NCI-H524 (cell line): Measurements from ENCODE around the gene DMC1.
"Not testable (repeated sequence)": the region's sequence is repeated elsewhere in the genome, so short reads cannot be mapped to it uniquely, and the experiment has no call there.

Experiments used
- DNase-seq, 2 experiments: peaks; one replicate each; lab custom pipeline; 2025; lab: John Stamatoyannopoulos, UW

DMC1 gene

GRCh38 chr22:38503021-38503420, 67.0 kb downstream of the DMC1 start:
- DNase-seq: no peak

DNA sequence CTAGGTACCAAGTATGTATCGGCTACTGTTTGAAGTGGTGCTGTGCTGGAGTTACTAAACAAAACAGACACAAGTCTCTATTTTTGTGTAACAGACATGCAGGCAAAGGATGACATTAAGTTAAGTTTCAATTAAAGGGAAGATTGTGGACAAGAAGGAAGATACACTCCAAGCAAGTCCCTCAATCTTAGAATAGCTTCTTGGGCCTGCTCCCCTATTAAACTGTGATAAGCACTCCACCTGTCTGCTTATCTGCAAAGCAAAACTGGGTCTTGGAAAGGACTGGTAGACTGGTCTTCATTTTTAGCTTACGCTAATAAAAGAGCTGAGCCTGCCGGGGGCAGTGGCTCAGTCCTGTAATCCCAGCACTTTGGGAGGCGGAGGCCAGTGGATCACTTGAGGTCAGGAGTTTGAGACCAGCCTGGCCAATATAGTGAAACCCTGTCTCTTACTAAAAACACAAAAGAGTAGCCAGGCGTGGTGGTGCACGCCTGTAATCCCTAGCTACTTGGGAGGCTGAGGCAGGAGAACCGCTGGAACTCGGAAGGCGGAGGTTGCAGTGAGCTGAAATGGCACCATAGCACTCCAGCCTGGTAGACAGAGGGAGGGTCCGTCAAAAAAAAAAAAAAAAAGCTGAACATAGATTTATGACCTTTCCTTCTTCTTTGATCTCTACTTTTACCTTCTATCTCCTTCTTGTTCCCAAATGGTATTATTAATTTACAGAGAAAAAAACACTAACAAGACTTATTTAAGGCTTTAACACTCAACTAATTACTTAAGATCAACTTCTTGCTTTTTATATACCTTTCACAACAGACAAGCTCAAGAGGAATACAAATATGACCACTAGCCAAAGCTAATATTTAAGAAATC, 67.9 kb downstream of the DMC1 start:
- no peak for DNase-seq

DNA sequence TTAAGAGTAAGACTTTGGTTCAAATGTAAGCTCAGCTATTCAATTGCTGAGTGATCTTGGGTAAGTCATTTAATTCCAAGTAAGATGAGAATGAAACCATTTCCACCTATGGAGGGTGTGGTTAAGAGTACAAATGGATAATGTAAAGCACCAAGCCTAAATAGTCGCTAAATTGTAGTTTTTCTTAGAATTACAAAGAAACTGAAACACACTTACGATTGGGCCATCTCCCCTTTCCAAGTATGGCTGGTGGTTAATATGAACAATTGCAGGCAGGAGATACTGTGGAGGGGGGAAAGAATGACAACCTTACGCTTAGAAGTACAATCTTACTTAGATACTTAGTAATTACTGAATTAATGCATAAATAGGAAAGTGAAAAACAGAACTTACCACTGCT, 72.1 kb downstream of the DMC1 start:
- DNase-seq: no peak

DNA sequence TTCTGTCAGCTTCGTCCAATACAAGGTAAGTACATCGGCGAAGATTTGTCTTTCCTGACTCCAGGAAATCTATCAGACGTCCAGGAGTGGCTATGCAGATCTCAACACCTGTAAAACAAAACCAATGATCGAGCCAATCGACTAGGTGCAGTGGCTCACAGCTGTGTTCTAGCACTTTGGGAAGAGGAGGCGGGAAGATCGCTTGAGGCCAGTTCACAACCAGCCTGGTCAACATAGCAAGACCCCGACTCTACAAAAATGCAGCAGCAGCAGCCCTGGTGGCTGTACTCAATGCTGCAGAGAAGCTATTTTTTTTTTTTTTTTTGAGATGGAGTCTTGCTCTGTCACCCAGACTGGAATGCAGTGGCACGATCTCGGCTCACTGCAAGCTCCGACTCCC, 75.0 kb downstream of the DMC1 start:
- DNase-seq: no peak

DNA sequence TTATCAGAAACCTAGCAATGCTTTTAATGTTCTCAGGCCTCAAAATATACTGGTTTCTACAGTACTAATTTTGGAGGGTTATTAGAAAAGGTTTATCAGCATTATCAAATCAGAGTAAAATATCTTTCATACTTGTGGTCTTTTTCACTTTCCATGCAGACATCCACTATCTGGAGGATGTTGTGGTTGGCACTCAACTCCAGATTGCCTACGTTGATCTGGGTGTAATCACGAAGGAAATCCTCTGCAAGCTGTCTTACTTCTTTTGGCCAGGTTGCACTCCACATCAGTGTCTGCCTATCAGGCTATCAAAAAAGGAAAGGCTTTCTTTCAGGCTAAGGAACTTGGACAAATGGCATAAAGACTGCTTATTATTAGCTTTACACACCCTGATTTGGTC, 75.5 kb downstream of the DMC1 start:
- DNase-seq: no peak

GRCh38 chr22:38491707-38492348, 78.2 kb downstream of the DMC1 start:
- DNase-seq: no peak

DNA sequence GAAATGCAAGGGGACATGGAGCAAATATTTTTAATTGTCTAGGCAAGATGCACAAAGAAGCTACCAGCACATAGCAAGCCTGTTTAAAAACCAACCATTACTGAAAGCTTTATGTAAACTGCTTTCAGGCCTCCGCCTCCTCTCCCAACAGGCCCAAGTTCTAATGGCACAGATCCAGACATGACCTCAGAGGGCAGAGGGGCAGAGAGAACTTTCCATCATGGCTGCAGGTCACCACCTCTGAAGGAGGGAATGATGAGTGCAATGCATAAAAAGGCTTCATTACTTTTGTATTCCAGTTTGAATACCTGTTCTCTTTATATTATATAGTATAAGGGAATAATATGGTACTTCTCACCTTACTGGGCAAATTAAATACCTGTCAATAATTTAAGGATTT, 79.1 kb downstream of the DMC1 start:
- DNase-seq: no peak

- no peak for DNase-seq
Observed at GRCh38 chr22:38490475-38490874, 79.5 kb downstream of the DMC1 start.

GRCh38 chr22:38489561-38490145, 80.3 kb downstream of the DMC1 start:
- DNase-seq: no peak

DNA sequence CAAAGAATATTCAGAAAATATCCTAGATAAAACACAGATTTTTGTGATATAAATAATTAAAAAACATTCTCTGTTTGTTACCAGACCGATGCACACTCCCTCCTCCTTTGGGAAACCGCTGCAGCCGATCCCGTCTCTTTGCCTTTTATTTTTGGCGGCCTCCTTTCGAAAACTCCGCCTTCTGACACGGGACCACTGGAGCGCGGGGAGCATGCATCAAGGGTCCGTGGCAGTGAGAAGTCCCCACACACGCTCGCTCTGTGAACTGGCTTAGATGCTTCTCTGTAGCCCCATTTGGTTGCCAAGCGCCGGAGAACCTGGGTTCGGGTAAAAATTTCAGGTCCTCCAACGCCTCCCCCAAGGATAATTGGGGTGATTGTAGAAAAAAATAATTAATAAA, 80.8 kb downstream of the DMC1 start:
- DNase-seq: no peak

- DNase-seq: no peak
Observed at GRCh38 chr22:38487946-38488345, 82.0 kb downstream of the DMC1 start.

DNA sequence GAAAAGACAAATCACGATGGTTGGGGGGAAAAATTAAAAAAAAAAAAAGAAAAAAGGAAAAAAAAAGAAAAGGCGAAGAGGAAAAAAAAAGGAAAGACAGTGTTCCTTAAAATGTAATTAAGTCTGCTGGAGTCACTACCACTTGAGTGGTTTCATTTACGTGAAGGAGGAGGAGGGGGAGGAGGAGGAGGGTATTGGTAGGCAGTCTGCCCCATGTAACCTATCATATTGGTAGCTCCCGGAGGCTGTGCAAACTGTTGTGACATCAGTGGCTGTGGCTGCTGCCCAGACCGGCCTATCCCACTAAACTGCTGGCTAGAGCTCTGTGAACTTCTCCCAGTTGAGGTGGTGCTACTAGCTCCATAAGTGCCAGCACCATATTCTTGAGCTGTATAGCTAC, 84.2 kb downstream of the DMC1 start:
- no peak for DNase-seq

DNA sequence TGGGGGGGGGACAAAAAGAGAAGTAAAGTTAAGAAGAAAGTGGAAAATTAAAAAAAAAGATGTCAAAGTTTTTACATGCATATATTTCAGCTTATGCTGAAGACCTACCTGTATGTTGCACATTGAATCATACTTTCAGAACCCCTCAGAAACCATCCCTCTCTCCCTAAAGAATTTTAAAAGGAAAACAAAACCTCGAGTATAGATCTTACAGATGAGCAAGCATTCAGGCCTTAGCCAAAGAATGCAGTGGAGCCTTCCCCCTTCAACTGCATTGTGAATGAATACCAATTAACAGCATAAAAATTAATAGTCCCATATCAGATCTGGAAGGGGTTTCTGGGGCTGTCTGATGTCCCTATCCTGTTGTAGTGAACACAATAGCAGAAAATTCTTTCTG, 85.7 kb downstream of the DMC1 start:
- DNase-seq: no peak

DNA sequence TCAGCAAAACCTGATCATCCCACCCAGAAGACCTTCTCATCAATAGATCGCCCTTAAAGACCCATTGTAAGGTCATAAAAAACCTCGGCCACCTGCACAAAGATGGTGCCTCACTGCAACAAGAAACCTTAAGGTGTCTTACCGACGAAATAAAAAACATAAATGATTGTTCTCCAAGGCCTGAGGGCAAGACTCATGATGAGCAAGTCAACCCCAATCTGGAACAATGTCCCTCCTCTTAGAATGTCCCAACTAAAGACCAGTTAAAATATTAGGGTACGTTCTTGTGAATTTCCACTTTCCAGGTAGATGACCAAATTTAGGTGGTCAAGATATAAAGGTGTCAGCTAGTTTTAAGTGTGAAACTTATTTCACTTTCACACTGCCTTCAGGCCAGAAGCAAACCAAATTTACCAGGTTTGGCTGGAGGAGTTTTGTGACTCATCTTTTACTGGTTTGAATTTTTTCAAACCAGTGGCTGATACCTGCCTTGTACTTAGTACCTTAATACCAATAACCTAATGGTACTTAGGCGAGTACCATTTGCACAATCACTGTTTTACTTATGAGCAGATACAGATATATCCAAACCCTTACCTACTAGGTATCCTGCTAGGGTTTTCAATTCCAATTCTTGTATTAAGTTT, 87.2 kb downstream of the DMC1 start:
- DNase-seq: no peak

DNA sequence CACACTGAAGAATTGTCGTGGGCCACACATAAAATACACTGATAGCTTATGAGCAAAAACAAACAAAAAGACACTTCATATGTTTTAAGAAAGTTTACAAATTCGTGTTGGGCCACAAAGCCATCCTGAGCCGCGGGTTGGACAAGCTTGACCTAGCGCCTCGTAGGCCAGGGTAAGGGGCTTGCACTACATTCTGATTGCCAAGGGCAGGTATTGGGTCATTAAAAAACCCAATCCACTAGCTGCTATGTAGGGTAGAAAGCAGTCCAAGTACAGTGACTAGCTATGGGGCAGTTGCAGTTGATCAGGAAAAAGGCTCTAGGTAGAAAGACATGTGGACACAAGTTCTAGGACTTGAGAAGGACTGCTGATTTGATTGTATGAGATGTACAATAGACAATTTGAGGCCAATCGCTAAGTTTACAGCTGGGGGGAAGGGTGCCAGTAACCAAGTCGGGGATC, 88.1 kb downstream of the DMC1 start:
- no peak for DNase-seq

DNA sequence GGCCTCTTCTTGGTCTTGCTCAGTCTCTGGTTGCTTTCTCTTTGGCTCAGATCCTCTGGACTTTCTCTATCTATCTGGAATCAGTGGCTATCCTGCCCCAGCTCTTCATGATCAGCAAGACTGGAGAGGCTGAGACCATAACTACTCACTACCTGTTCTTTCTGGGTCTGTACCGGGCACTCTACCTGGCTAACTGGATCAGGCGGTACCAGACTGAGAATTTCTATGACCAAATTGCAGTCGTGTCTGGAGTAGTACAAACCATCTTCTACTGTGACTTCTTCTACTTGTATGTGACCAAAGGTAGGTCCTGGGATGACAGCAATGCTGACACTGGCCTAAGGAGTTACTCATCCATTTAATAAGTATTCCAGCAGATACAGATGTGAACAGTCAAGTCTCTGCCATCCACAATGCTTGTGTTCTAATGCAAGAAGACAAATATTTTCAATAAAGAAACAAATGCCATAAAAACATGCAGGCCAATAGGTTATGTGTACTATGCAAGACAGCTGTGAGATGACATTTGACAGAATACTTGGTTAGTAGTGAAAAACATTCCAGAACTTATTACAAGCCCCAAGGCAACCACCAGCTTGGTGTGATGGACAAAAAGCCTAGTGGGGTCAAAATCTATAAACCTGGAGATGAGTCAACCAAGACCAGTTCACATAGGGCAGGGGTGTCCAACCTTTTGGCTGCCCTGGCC, 88.7 kb downstream of the DMC1 start:
- DNase-seq: no peak

DNA sequence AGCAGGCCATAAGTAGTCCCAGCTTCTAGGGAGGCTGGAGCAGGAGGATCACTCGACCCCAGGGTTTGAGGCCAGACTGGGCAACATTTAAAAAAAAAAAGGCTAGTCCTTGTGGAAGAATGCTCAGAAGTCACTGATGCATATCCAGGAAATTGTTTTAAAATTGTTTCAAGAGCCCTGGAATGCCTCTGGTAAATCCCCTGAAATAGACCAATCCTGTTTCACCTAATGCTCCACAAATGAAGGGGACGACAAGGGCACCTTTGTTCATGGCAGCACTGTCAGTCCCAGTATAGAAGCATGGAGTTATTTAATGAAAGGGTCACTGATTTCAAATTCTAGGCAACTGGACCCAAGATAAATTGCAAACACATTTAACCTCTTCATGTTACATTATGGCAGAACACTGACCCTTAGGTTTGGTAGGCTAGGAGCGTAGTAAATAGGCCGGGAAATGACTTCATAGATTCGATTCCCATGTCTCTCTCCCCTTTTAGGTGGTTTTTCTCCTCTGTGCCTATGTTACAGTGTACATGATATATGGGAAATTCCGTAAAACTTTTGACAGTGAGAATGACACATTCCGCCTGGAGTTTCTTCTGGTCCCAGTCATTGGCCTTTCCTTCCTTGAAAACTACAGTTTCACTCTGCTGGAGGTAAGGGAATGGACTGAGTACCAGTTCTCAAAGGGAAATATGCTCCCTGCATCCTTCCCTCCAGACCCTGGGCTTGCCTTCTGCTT, 90.7 kb downstream of the DMC1 start:
- no peak for DNase-seq

DNA sequence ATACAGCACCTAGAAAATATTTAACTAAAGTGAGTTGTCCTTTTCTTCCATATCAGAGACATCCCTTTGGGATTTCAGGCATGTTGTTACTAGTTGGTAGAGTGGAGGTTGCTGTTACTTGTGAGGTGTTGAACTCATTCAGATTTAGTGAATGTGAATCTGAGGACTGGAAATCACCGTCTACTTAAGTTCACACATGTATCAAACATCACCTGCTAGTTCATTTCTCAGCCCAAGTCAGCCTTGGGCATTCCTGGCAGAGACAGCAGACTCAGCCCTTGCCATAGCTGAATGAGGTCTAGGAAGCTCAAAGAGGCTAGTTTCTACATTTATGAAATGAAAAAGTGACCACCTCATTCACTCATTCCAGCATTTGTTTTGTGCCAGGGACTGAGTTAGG, 92.4 kb downstream of the DMC1 start:
- DNase-seq: no peak

DNA sequence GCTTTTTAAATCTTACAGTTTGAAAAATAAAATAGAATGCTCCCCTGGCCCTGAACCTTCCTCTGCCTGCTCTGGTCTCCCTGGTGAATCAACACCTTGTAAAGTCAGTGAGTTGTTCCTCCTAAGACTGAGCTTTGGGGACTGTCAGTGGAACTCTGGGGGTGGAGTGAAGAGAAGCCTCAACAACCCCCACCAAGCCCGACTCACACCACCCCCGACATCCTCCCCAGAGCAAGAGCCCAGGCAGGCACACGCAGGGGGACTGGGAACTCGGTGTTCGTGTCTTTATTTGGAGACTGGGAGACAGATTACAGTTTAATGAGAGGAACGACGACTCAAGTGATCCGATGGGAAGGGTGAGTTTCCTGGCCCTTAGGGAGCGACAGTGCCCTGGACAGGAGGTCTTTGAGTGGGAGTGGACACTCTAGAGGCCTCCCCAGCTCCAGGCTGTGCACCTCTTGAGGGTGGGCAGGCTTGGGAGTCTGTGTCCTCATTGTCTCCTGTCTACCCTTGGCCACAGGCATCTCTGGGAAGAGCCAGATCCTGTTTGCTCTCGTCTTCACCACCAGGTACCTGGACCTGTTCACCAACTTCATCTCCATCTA, 95.9 kb downstream of the DMC1 start:
- no peak for DNase-seq

DNA sequence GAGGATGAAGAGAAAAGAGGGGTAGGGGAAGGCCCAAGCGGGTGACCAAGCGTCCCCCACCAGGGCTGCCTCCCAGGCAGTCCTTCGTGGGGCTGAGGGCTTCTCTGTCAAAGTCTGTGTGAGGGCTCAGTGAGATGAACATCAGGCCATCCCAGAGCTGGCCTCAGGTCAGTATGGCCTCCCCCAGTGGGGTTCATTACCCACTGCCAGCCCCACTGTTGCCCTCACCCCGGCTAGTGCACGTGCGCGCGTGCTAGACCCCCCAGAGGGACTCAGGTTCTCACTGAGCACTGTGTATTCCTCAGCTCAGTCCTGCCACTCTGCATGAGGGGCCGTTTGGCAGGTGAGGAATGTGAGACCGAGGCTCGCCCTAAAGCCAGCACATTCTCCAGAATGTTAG, 98.7 kb downstream of the DMC1 start:
- no peak for DNase-seq

DNA sequence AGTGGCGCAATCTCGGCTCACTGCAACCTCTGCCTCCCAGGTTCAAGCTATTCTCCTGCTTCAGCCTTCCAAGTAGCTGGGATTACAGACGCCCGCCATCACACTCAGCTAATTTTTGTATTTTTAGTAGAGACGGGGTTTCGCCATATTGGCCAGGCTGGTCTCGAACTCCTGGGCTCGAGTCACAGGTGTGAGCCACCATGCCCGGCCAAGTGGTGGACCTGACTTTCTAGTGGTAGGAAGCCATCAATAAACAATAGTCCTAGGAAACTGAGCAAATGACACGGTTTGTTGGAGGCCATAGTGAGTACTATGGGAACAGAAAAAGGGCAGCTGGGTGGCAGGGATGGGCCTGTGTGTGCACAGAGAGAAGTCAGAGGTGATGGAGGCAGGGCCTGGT, 99.8 kb downstream of the DMC1 start:
- not testable (repeated sequence) for DNase-seq
